Measurements from ENCODE around the gene CDH5. TPM values are rescaled to one million over a fixed set of nuclear protein-coding genes. Genes with fewer than 3 reads are reported as not detected.

CDH5 gene
- total and polyA plus RNA-seq, 2 of the 4 experiments (the other 2 are of a cell fraction), result not detected

DNA sequence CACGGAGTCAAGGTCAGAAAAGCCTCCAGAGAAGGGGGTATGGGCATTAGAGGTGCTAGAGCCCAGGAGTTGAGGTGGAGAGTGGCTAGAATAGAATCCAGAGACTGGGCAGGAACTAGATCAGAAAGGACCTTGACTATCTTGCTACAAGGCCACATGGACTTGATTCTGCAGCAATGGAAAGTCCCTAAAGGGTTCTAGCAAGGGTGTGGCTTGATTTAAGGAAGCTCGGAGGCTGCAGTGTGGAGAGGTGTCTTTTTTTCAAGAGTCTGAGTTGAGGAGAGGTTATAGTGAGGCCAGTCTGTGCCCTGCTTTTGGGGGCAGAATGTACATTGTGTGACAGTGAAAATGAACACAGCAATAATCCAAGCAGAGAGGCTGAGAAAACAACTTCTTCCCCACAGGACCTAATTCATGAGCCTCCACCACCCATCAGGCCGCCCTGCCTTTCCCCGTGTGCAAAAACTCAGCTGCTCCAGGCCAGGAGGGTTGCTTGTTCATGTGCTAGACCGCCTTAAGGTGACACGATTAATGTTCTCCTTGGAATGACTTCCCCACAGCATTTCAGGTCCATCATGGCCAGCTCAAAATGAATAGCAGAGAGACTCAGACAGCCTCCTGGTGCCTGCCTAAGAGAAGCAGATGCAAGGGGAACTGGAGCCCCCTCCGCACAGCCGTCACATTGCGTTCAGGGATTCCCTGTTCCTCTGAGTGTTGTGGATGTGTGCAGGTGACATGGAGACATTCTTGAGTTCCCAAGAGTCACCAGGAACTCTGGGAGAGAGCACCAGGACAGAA lies 51.9 kb downstream of the CDH5 start:
- Histone ChIP-seq H3K79me1 (ENCODE audit: low read depth in 1 of 2, low read length in 2 of 2) (no peaks in the 10 kb centered on the region), H3K9me1 (ENCODE audit: insufficient read depth, low read length) (no peaks in the 10 kb centered on the region), H2BK5ac (ENCODE audit: low read depth, low read length, poor library complexity, severe bottlenecking) (no peak overlapping the region), H2BK15ac (ENCODE audit: low read depth, low read length) (no peak overlapping the region), H3K4me2 (ENCODE audit: low read depth, low read length) (no peak overlapping the region), H2BK120ac (ENCODE audit: low read depth, low read length) (no peak overlapping the region), H3K18ac (ENCODE audit: low read depth, low read length) (no peak overlapping the region), H3K14ac (replicated peaks; ENCODE audit: low read depth, low read length) (no peak overlapping the region), H3K23ac (ENCODE audit: low read depth, low read length) (no peak overlapping the region), H2BK20ac (ENCODE audit: low read depth, low read length) (no peak overlapping the region), H4K91ac (ENCODE audit: insufficient read depth, low read depth, low read length) (no peak overlapping the region), H2AFZ (replicated peaks; ENCODE audit: low read length, poor library complexity) (no peak overlapping the region), H2AK9ac (replicated peaks; ENCODE audit: low read depth, low read length, poor library complexity) (no peak overlapping the region), H3K27ac (ENCODE audit: insufficient read depth, low read length) (no peak overlapping the region), H3K4ac (ENCODE audit: low read depth, low read length) (no peak overlapping the region), H3K9me3 (ENCODE audit: control insufficient read depth, insufficient read depth, low read length) (peaks cover 2% of the 10 kb centered on the region; the same call in 1 of the 2 replicates), H3K9ac (ENCODE audit: low read depth, low read length) (no peak overlapping the region), H4K20me1 (ENCODE audit: insufficient read depth, low read length) (no peaks in the 10 kb centered on the region), H2AK5ac (ENCODE audit: low read depth, low read length) (no peak overlapping the region), H3K56ac (ENCODE audit: extremely low read depth, insufficient read depth, low read length) (no peak overlapping the region), H3K4me1 (ENCODE audit: control insufficient read depth, insufficient read depth, low read length) (no peaks in the 10 kb centered on the region), H4K5ac (ENCODE audit: low read depth, low read length) (no peak overlapping the region), H3K36me3 (ENCODE audit: control insufficient read depth, insufficient read depth, low read length) (no peaks in the 10 kb centered on the region), H3K4me3 (ENCODE audit: insufficient read depth, low read depth, low read length) (no peak overlapping the region), H3K27me3 (ENCODE audit: control insufficient read depth, insufficient read depth, low read length) (peaks cover 30% of the 10 kb centered on the region), H4K8ac (ENCODE audit: low read depth in 2 of 2, low read length in 2 of 2) (no peak overlapping the region)
- in situ Hi-C loops (cut with MboI; ENCODE audit: low sequenced_read_pairs) (no loop called here), intact Hi-C loops (cut with micrococcal nuclease) (no loop called here), dilution Hi-C loops (cut with HindIII; ENCODE audit: low sequenced_read_pairs, unreplicated experiment) (no loop called here)
- WGBS, 2 experiments (ENCODE audit: extremely low coverage in 2 of 2, insufficient read length in 1 of 2), result 43% methylated on average over 3 of the region's 9 CpGs; no CpG with 5 or more reads in 1 of the 2 experiments
- CTCF ChIA-PET, result no interaction called here
- TF ChIP-seq CEBPB (IDR thresholded peaks at IDR 0.05; ENCODE audit: low read depth, low read length) (no peak), NFE2L2 (IDR thresholded peaks at IDR 0.05; ENCODE audit: low read depth, low read length) (no peak), RCOR1 (IDR thresholded peaks at IDR 0.05; ENCODE audit: insufficient replicate concordance, low read length) (no peak), SMC3 (IDR thresholded peaks at IDR 0.05; ENCODE audit: low read depth, low read length) (no peak), CHD1 (IDR thresholded peaks at IDR 0.05; ENCODE audit: low read depth, low read length) (no peak), MAFK (IDR thresholded peaks at IDR 0.05; ENCODE audit: low read depth, low read length) (no peak), BHLHE40 (IDR thresholded peaks at IDR 0.05; ENCODE audit: low read depth, low read length) (no peak), MAZ (IDR thresholded peaks at IDR 0.05; ENCODE audit: borderline replicate concordance, low read depth, low read length) (no peak), MXI1 (IDR thresholded peaks at IDR 0.05; ENCODE audit: borderline replicate concordance, low read depth, low read length) (no peak), RAD21 (IDR thresholded peaks at IDR 0.05; ENCODE audit: low read length) (no peak), POLR2A (IDR thresholded peaks at IDR 0.05; ENCODE audit: low read depth, low read length) (no peak), FOS (IDR thresholded peaks at IDR 0.05; ENCODE audit: low read depth, low read length) (no peak), RFX5 (IDR thresholded peaks at IDR 0.05; ENCODE audit: low read depth, low read length) (no peak)
- TF ChIP-seq, protein P1, sequence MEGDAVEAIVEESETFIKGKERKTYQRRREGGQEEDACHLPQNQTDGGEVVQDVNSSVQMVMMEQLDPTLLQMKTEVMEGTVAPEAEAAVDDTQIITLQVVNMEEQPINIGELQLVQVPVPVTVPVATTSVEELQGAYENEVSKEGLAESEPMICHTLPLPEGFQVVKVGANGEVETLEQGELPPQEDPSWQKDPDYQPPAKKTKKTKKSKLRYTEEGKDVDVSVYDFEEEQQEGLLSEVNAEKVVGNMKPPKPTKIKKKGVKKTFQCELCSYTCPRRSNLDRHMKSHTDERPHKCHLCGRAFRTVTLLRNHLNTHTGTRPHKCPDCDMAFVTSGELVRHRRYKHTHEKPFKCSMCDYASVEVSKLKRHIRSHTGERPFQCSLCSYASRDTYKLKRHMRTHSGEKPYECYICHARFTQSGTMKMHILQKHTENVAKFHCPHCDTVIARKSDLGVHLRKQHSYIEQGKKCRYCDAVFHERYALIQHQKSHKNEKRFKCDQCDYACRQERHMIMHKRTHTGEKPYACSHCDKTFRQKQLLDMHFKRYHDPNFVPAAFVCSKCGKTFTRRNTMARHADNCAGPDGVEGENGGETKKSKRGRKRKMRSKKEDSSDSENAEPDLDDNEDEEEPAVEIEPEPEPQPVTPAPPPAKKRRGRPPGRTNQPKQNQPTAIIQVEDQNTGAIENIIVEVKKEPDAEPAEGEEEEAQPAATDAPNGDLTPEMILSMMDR (conservative IDR thresholded peaks at IDR 0.05; ENCODE audit: low read depth, low read length), result no peak
- TF ChIP-seq, protein P2, sequence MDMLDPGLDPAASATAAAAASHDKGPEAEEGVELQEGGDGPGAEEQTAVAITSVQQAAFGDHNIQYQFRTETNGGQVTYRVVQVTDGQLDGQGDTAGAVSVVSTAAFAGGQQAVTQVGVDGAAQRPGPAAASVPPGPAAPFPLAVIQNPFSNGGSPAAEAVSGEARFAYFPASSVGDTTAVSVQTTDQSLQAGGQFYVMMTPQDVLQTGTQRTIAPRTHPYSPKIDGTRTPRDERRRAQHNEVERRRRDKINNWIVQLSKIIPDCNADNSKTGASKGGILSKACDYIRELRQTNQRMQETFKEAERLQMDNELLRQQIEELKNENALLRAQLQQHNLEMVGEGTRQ (IDR thresholded peaks at IDR 0.05; ENCODE audit: low read depth, low read length), result no peak
- TF ChIP-seq, protein P3, sequence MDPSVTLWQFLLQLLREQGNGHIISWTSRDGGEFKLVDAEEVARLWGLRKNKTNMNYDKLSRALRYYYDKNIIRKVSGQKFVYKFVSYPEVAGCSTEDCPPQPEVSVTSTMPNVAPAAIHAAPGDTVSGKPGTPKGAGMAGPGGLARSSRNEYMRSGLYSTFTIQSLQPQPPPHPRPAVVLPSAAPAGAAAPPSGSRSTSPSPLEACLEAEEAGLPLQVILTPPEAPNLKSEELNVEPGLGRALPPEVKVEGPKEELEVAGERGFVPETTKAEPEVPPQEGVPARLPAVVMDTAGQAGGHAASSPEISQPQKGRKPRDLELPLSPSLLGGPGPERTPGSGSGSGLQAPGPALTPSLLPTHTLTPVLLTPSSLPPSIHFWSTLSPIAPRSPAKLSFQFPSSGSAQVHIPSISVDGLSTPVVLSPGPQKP (IDR thresholded peaks at IDR 0.05; ENCODE audit: borderline replicate concordance, low read depth, low read length), result no peak
- POLR2A ChIA-PET (ENCODE audit: unreplicated experiment), result no interaction called here
- ATAC-seq (ENCODE audit: low read depth) (no peak), DNase-seq (no peak)
- no TSS peak for BruUV-seq (replicated peaks)

All from IMR-90 (cell line).